HepG2 (cell line): ENCODE results near the gene SLC2A5. TPM values are rescaled to one million over a fixed set of nuclear protein-coding genes. Genes with fewer than 3 reads are reported as not detected.

Experiments used
- AGO2 ChIP-seq: fragments of 200-400 bp; formaldehyde crosslinking; optimal IDR thresholded peaks from 2 replicates; pipeline ENCODE3; 2017; ENCODE audit warnings: mild to moderate bottlenecking, low read depth, low read length, moderate library complexity
- ARNTL ChIP-seq: sonication (generic); formaldehyde crosslinking; IDR thresholded peaks from 2 replicates; pipeline ENCODE4 v1.4.0; 2020; ENCODE audit warnings: mild to moderate bottlenecking, missing genetic modification reagents
- CHD4 ChIP-seq: fragments of 200-600 bp; sonication (generic); IDR thresholded peaks from 2 replicates; pipeline ENCODE4 v1.7.0; 2017; ENCODE audit warnings: mild to moderate bottlenecking, low read length, borderline replicate concordance
- GMEB2 ChIP-seq: IDR thresholded peaks from 2 replicates; pipeline ENCODE4 v1.6.1; 2016; ENCODE audit warnings: missing biosample characterization, missing genetic modification reagents, low read depth
- HDAC6 ChIP-seq: fragments of 200-600 bp; sonication (generic); IDR thresholded peaks from 2 replicates; pipeline ENCODE4 v1.7.0; 2017; ENCODE audit warnings: mild to moderate bottlenecking, antibody characterized with exemption, low read length, low read depth
- NFAT5 ChIP-seq: sonication (generic); formaldehyde crosslinking; IDR thresholded peaks from 2 replicates; pipeline ENCODE4 v1.4.0; 2020; ENCODE audit warnings: missing genetic modification reagents
- NFYC ChIP-seq: IDR thresholded peaks from 2 replicates; pipeline ENCODE4 v1.6.1; 2016; ENCODE audit warnings: missing genetic modification reagents, missing compliant biosample characterization
- POLR2AphosphoS2 ChIP-seq: IDR thresholded peaks from 2 replicates; pipeline ENCODE4 v1.6.1; 2011; ENCODE audit warnings: low read depth, low read length, improper control_type of control experiment
- SAFB2 ChIP-seq: sonication (generic); formaldehyde crosslinking; IDR thresholded peaks from 2 replicates; pipeline ENCODE4 v1.5.1; 2020; ENCODE audit warnings: missing genetic modification reagents, low read depth, mild to moderate bottlenecking, borderline replicate concordance
- SALL1 ChIP-seq: sonication (generic); formaldehyde crosslinking; IDR thresholded peaks from 2 replicates; pipeline ENCODE4 v1.8.0; 2022; ENCODE audit warnings: mild to moderate bottlenecking, missing genetic modification reagents
- SIN3A ChIP-seq: IDR thresholded peaks from 2 replicates; pipeline ENCODE4 v1.6.1; 2011; ENCODE audit warnings: low read depth, mild to moderate bottlenecking, control low read depth, low read length, borderline replicate concordance
- SNRNP70 ChIP-seq: fragments of 200-400 bp; formaldehyde crosslinking; IDR thresholded peaks from 2 replicates; pipeline ENCODE4 v1.6.1; 2017; ENCODE audit warnings: mild to moderate bottlenecking, low read depth, low read length, moderate library complexity
- ZBTB39 ChIP-seq: sonication (generic); formaldehyde crosslinking; IDR thresholded peaks from 2 replicates; pipeline ENCODE4 v1.5.0; 2020; ENCODE audit warnings: missing genetic modification reagents
- ZNF382 ChIP-seq: sonication (generic); formaldehyde crosslinking; IDR thresholded peaks from 2 replicates; pipeline ENCODE4 v1.5.0; 2020; ENCODE audit warnings: missing genetic modification reagents, mild to moderate bottlenecking, borderline replicate concordance
- ZNF878 ChIP-seq: sonication (generic); formaldehyde crosslinking; IDR thresholded peaks from 2 replicates; pipeline ENCODE4 v1.8.1; 2023; ENCODE audit warnings: mild to moderate bottlenecking, missing genetic modification reagents, moderate library complexity
- ZNF883 ChIP-seq: sonication (generic); formaldehyde crosslinking; IDR thresholded peaks from 2 replicates; pipeline ENCODE4 v1.5.1; 2020; ENCODE audit warnings: mild to moderate bottlenecking, missing genetic modification reagents; ENCODE audit errors: not compliant biosample characterization
- polyA plus RNA-seq, 8 experiments: library from polyadenylated mRNA; depleted of rRNA in 3 of 8; stranded (reverse) in 7 of 8; unstranded in 1 of 8; fragments of >200 nt; fragmentation: Illumina TruSeq in 4 of 8; extraction: Trizol in 4 of 8; gene quantifications; 2 replicates each; pipeline versions ENCODE4 v1.2.1 to v1.2.3, GENCODE V29; 2011 to 2016; ENCODE audit warnings: low read depth in 4 of 8, missing spikeins in 1 of 8, mixed read lengths in 1 of 8; ENCODE audit not compliant: insufficient read depth in 1 of 8
- total RNA-seq, 5 experiments: library from RNA; depleted of rRNA; stranded (reverse); fragments of >200 nt; fragmentation: Illumina TruSeq; extraction: Trizol; gene quantifications; 2 replicates each; pipeline ENCODE4 v1.2.3, GENCODE V29; 2016; ENCODE audit warnings: low read depth in 1 of 5
- TF ChIP-seq, protein P1 (sequence below): sonication (generic); formaldehyde crosslinking; IDR thresholded peaks from 2 replicates; pipeline ENCODE4 v1.4.0; 2020; ENCODE audit warnings: missing genetic modification reagents, mild to moderate bottlenecking, borderline replicate concordance

SLC2A5 gene
- total and polyA plus RNA-seq, 2 of the 13 experiments (the other 11 are each of a cell fraction or from before 2014, with no cell fraction given) = 0.04 to 0.54 TPM

- no peak for TF ChIP-seq HDAC6
- peak; percentile 94 for TF ChIP-seq ARNTL (CRISPR knock-in tag)
- no peak for TF ChIP-seq CHD4
- TF ChIP-seq ZNF382 (CRISPR knock-in tag) = no peak
- no peak for TF ChIP-seq GMEB2 (CRISPR knock-in tag)
- TF ChIP-seq SIN3A = peak; percentile 77; the same call in 1 of the 2 replicates
- peak; percentile 25; the same call in 1 of the 2 replicates for TF ChIP-seq NFYC (CRISPR knock-in tag)
- TF ChIP-seq SALL1 (CRISPR knock-in tag) = peak; percentile 99
- peak; percentile 71; the same call in 1 of the 2 replicates for TF ChIP-seq ZNF878 (CRISPR knock-in tag)
- TF ChIP-seq NFAT5 = no peak
- no peak for TF ChIP-seq AGO2
- TF ChIP-seq, protein P1, sequence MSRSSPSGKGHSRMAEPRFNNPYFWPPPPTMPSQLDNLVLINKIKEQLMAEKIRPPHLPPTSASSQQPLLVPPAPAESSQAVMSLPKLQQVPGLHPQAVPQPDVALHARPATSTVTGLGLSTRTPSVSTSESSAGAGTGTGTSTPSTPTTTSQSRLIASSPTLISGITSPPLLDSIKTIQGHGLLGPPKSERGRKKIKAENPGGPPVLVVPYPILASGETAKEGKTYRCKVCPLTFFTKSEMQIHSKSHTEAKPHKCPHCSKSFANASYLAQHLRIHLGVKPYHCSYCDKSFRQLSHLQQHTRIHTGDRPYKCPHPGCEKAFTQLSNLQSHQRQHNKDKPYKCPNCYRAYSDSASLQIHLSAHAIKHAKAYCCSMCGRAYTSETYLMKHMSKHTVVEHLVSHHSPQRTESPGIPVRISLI = peak; percentile 58; the same call in 1 of the 2 replicates
- no peak; the same call in none of the 2 replicates for TF ChIP-seq ZBTB39 (CRISPR knock-in tag)
- TF ChIP-seq ZNF883 (CRISPR knock-in tag) = no peak
- TF ChIP-seq POLR2AphosphoS2 = no peak
- TF ChIP-seq SAFB2 (CRISPR knock-in tag) = no peak; the same call in 1 of the 2 replicates
- no peak for TF ChIP-seq SNRNP70
Observed at GRCh38 chr1:9112961-9113880, 43.8 kb upstream of the SLC2A5 start (continued).
